ENCODE measurements around the gene PNPLA2. TPM values are rescaled to one million over a fixed set of nuclear protein-coding genes. Genes with fewer than 3 reads are reported as not detected.
A peak's percentile ranks its signal among the peaks of the same experiment; 100 is the strongest.

PNPLA2 gene
- total and polyA plus RNA-seq, 10 of the 15 experiments (the other 5 are each of a cell fraction or from before 2014, with no cell fraction given), result 0.19 to 34.0 (median 8.1) TPM

GRCh38 chr11:842370-843002 is 23.8 kb downstream of the PNPLA2 start, which contains the start of the genes POLR2L and TSPAN4 (continued):
- TF ChIP-seq CUX1 (IDR thresholded peaks at IDR 0.05; ENCODE audit: insufficient replicate concordance, low read depth, low read length) (no peak), TCF7 (IDR thresholded peaks at IDR 0.05; ENCODE audit: borderline replicate concordance) (no peak), MYB (IDR thresholded peaks at IDR 0.05; ENCODE audit: borderline replicate concordance, low read depth, low read length) (no peak), SPI1 (IDR thresholded peaks at IDR 0.05; ENCODE audit: borderline replicate concordance, insufficient read depth, low read depth, low read length) (no peak), REST (IDR thresholded peaks at IDR 0.05; ENCODE audit: low read depth, low read length) (no peak), KLF5 (IDR thresholded peaks at IDR 0.05; ENCODE audit: partially characterized antibody) (peak; percentile 100), IKZF2 (IDR thresholded peaks at IDR 0.05) (no peak), EZH2 (IDR thresholded peaks at IDR 0.05; ENCODE audit: borderline replicate concordance, control insufficient read depth, low read depth, low read length) (no peak), BCLAF1 (IDR thresholded peaks at IDR 0.05) (peak; percentile 99), ATF3 (IDR thresholded peaks at IDR 0.05; ENCODE audit: borderline replicate concordance, extremely low read depth, low read depth, low read length) (no peak), CTCF (IDR thresholded peaks at IDR 0.05 in 2 of 3, conservative IDR thresholded peaks at IDR 0.05 in 1 of 3; ENCODE audit: control insufficient read depth in 2 of 3, extremely low read depth in 1 of 3, insufficient read depth in 1 of 3, low read depth in 3 of 3, low read length in 3 of 3) (no peak), MXI1 (IDR thresholded peaks at IDR 0.05; ENCODE audit: low read depth, low read length) (peak; percentile 97), NFYA (IDR thresholded peaks at IDR 0.05; ENCODE audit: borderline replicate concordance, low read depth, low read length) (no peak), ZSCAN29 (IDR thresholded peaks at IDR 0.05) (0 out of 2 replicates have a peak, but pooled peaks have one; percentile 48)

All from GM12878 (cell line).